Measurements from ENCODE around the gene PCDHGB5.
"Not testable (repeated sequence)": the region's sequence is repeated elsewhere in the genome, so short reads cannot be mapped to it uniquely, and the experiment has no call there.

The PCDHGB5 gene

GRCh38 chr5:141394401-141395187, 3.2 kb upstream of the PCDHGB5 start:
- not testable (repeated sequence) for H3K4me1 ChIP-seq (ENCODE audit: control insufficient read depth in 1 of 2, insufficient read depth in 2 of 2, low read length in 2 of 2); H3K36me3 ChIP-seq (ENCODE audit: control insufficient read depth in 1 of 2, insufficient read depth in 2 of 2, low read length in 2 of 2); H3K27me3 ChIP-seq (ENCODE audit: control insufficient read depth in 1 of 2, insufficient read depth in 2 of 2, low read length in 2 of 2); H3K27ac ChIP-seq (ENCODE audit: low read depth, low read length); H3K9ac ChIP-seq (ENCODE audit: low read depth in 1 of 2, low read length in 2 of 2)
- Histone ChIP-seq H3K4me3 (ENCODE audit: low read depth in 1 of 2, low read length in 2 of 2) (peak overlapping the region in 1 of 2 donors; percentile 5), H3K9me3 (ENCODE audit: control insufficient read depth in 1 of 2, low read length in 2 of 2) (peaks cover 32 to 34% of the 10 kb centered on the region in 2 donors)

- Histone ChIP-seq H3K27me3 (ENCODE audit: control insufficient read depth in 1 of 2, insufficient read depth in 2 of 2, low read length in 2 of 2) (no peaks in the 10 kb centered on the region), H3K9ac (ENCODE audit: low read depth in 1 of 2, low read length in 2 of 2) (no peak overlapping the region), H3K4me1 (ENCODE audit: control insufficient read depth in 1 of 2, insufficient read depth in 2 of 2, low read length in 2 of 2) (no peaks in the 10 kb centered on the region), H3K9me3 (ENCODE audit: control insufficient read depth in 1 of 2, low read length in 2 of 2) (peaks cover 24 to 37% of the 10 kb centered on the region in 2 donors), H3K27ac (ENCODE audit: low read depth, low read length) (no peak overlapping the region), H3K36me3 (ENCODE audit: control insufficient read depth in 1 of 2, insufficient read depth in 2 of 2, low read length in 2 of 2) (no peaks in the 10 kb centered on the region), H3K4me3 (ENCODE audit: low read depth in 1 of 2, low read length in 2 of 2) (peak overlapping the region in 1 of 2 donors; percentile 32)
Measured at GRCh38 chr5:141398608-141399007, 861 bp downstream of the PCDHGB5 start.

GRCh38 chr5:141399555-141400258, 2.0 kb downstream of the PCDHGB5 start:
- peaks cover 17 to 43% of the 10 kb centered on the region in 2 donors for H3K9me3 ChIP-seq (ENCODE audit: control insufficient read depth in 1 of 2, low read length in 2 of 2)
- no peaks in the 10 kb centered on the region for H3K36me3 ChIP-seq (ENCODE audit: control insufficient read depth in 1 of 2, insufficient read depth in 2 of 2, low read length in 2 of 2)
- H3K9ac ChIP-seq (ENCODE audit: low read depth in 1 of 2, low read length in 2 of 2), result no peak overlapping the region
- H3K27me3 ChIP-seq (ENCODE audit: control insufficient read depth in 1 of 2, insufficient read depth in 2 of 2, low read length in 2 of 2), result no peaks in the 10 kb centered on the region
- no peak overlapping the region for H3K27ac ChIP-seq (ENCODE audit: low read depth, low read length)
- H3K4me3 ChIP-seq (ENCODE audit: low read depth in 1 of 2, low read length in 2 of 2), result no peak overlapping the region
- H3K4me1 ChIP-seq (ENCODE audit: control insufficient read depth in 1 of 2, insufficient read depth in 2 of 2, low read length in 2 of 2), result no peaks in the 10 kb centered on the region

- H3K27ac ChIP-seq (ENCODE audit: low read depth, low read length), result no peak within 1 kb of the TSS
- no peak within 1 kb of the TSS for H3K9ac ChIP-seq (ENCODE audit: low read depth in 1 of 2, low read length in 2 of 2)
- H3K9me3 ChIP-seq (ENCODE audit: control insufficient read depth in 1 of 2, low read length in 2 of 2), result peaks cover 19 to 45% of the 10 kb centered on the region in 2 donors
- H3K36me3 ChIP-seq (ENCODE audit: control insufficient read depth in 1 of 2, insufficient read depth in 2 of 2, low read length in 2 of 2), result no peaks in the 10 kb centered on the region
- H3K4me1 ChIP-seq (ENCODE audit: control insufficient read depth in 1 of 2, insufficient read depth in 2 of 2, low read length in 2 of 2), result no peaks in the 10 kb centered on the region
- no peaks in the 10 kb centered on the region for H3K27me3 ChIP-seq (ENCODE audit: control insufficient read depth in 1 of 2, insufficient read depth in 2 of 2, low read length in 2 of 2)
- peak within 1 kb of the TSS; percentile 16 to 29 for H3K4me3 ChIP-seq (ENCODE audit: low read depth in 1 of 2, low read length in 2 of 2)
Measured at GRCh38 chr5:141402553-141403243, 5.0 kb downstream of the PCDHGB5 start, which contains the start of gene PCDHGA9. Gene PCDHGA9, plus strand, starts transcription at chr5:141402778. Its CDS starts 175 bp downstream, at chr5:141402953.

- no peaks in the 10 kb centered on the region for H3K36me3 ChIP-seq (ENCODE audit: control insufficient read depth in 1 of 2, insufficient read depth in 2 of 2, low read length in 2 of 2)
- no peaks in the 10 kb centered on the region for H3K27me3 ChIP-seq (ENCODE audit: control insufficient read depth in 1 of 2, insufficient read depth in 2 of 2, low read length in 2 of 2)
- H3K9me3 ChIP-seq (ENCODE audit: control insufficient read depth in 1 of 2, low read length in 2 of 2), result peaks cover 19 to 45% of the 10 kb centered on the region in 2 donors
Measured at GRCh38 chr5:141403387-141403786, 5.6 kb downstream of the PCDHGB5 start.

GRCh38 chr5:141407790-141408505, 10.2 kb downstream of the PCDHGB5 start, which contains the start of gene PCDHGB6:
Gene PCDHGB6, plus strand, starts transcription at chr5:141408021. Its CDS starts 182 bp downstream, at chr5:141408203.
- H3K4me3 ChIP-seq (ENCODE audit: low read depth in 1 of 2, low read length in 2 of 2), result peak within 1 kb of the TSS in 1 of 2 donors; percentile 36
- not testable (repeated sequence) for H3K27me3 ChIP-seq (ENCODE audit: control insufficient read depth in 1 of 2, insufficient read depth in 2 of 2, low read length in 2 of 2); H3K27ac ChIP-seq (ENCODE audit: low read depth, low read length)

More at GRCh38 chr5:141403387-141403786, 5.6 kb downstream of the PCDHGB5 start:
- Histone ChIP-seq H3K4me3 (ENCODE audit: low read depth in 1 of 2, low read length in 2 of 2) (peak overlapping the region in 1 of 2 donors; percentile 16), H3K9ac (ENCODE audit: low read depth in 1 of 2, low read length in 2 of 2) (no peak overlapping the region), H3K4me1 (ENCODE audit: control insufficient read depth in 1 of 2, insufficient read depth in 2 of 2, low read length in 2 of 2) (no peaks in the 10 kb centered on the region), H3K27ac (ENCODE audit: low read depth, low read length) (no peak overlapping the region)

GRCh38 chr5:141409598-141410306, 12.0 kb downstream of the PCDHGB5 start:
- Histone ChIP-seq H3K27me3 (ENCODE audit: control insufficient read depth in 1 of 2, insufficient read depth in 2 of 2, low read length in 2 of 2) (peaks cover 0 to 5% of the 10 kb centered on the region in 2 donors), H3K9me3 (ENCODE audit: control insufficient read depth in 1 of 2, low read length in 2 of 2) (peaks cover 27 to 33% of the 10 kb centered on the region in 2 donors), H3K27ac (ENCODE audit: low read depth, low read length) (no peak overlapping the region), H3K36me3 (ENCODE audit: control insufficient read depth in 1 of 2, insufficient read depth in 2 of 2, low read length in 2 of 2) (no peaks in the 10 kb centered on the region), H3K4me1 (ENCODE audit: control insufficient read depth in 1 of 2, insufficient read depth in 2 of 2, low read length in 2 of 2) (no peaks in the 10 kb centered on the region), H3K9ac (ENCODE audit: low read depth in 1 of 2, low read length in 2 of 2) (no peak overlapping the region), H3K4me3 (ENCODE audit: low read depth in 1 of 2, low read length in 2 of 2) (peak overlapping the region in 1 of 2 donors; percentile 43)

More at GRCh38 chr5:141407790-141408505, 10.2 kb downstream of the PCDHGB5 start, which contains the start of gene PCDHGB6:
- not testable (repeated sequence) for H3K9ac ChIP-seq (ENCODE audit: low read depth in 1 of 2, low read length in 2 of 2); H3K4me1 ChIP-seq (ENCODE audit: control insufficient read depth in 1 of 2, insufficient read depth in 2 of 2, low read length in 2 of 2); H3K36me3 ChIP-seq (ENCODE audit: control insufficient read depth in 1 of 2, insufficient read depth in 2 of 2, low read length in 2 of 2)
- H3K9me3 ChIP-seq (ENCODE audit: control insufficient read depth in 1 of 2, low read length in 2 of 2), result peaks cover 26 to 43% of the 10 kb centered on the region in 2 donors

- H3K27ac ChIP-seq (ENCODE audit: low read depth, low read length), result no peak overlapping the region
- H3K4me3 ChIP-seq (ENCODE audit: low read depth in 1 of 2, low read length in 2 of 2), result no peak overlapping the region
- no peak overlapping the region for H3K9ac ChIP-seq (ENCODE audit: low read depth in 1 of 2, low read length in 2 of 2)
- H3K36me3 ChIP-seq (ENCODE audit: control insufficient read depth in 1 of 2, insufficient read depth in 2 of 2, low read length in 2 of 2), result no peaks in the 10 kb centered on the region
- peaks cover 0 to 5% of the 10 kb centered on the region in 2 donors for H3K27me3 ChIP-seq (ENCODE audit: control insufficient read depth in 1 of 2, insufficient read depth in 2 of 2, low read length in 2 of 2)
- H3K4me1 ChIP-seq (ENCODE audit: control insufficient read depth in 1 of 2, insufficient read depth in 2 of 2, low read length in 2 of 2), result no peaks in the 10 kb centered on the region
- peaks cover 24 to 39% of the 10 kb centered on the region in 2 donors for H3K9me3 ChIP-seq (ENCODE audit: control insufficient read depth in 1 of 2, low read length in 2 of 2)
Measured at GRCh38 chr5:141411575-141411974, 13.8 kb downstream of the PCDHGB5 start.

Measured in duodenal mucosa (tissue), 2 donors.